Measurements from ENCODE around the gene NEK1. TPM values are rescaled to one million over a fixed set of nuclear protein-coding genes. Genes with fewer than 3 reads are reported as not detected.

NEK1 gene
- total and polyA plus RNA-seq, 2 experiments from 2014 or later = 9.3 to 19.5 TPM

DNA sequence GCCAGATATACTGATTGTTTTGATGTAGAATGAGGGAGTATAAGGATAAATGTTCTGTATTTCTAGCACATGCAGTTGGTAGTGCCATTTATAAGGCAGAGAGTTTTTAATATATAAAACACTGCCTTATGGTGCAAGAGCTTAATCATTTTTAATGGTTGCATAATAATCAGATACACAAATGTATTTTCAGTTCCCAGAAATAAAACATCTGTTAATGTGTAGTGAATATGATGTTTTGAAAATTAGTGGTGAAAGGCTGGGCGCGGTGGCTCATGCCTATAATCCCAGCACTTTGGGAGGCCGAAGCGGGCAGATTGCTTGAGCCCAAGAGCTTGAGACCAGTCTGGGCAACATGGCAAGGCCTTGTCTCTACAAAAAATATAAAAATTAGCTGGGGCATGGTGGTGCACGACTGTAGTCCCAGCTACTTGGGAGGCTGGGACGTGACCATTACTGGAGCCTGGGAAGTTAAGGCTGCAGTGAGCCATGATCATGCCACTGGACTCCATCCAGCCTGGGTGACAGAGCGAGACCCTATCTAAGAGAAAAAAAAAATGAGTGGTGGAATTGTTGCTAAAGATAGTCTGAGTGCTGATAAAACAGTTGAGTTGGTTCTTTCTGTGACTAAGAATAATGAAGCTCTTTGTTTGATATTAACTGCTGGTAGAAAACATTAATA is 37.3 kb upstream of the NEK1 start:
- no peak overlapping the region for H2AFZ ChIP-seq
- no peaks in the 10 kb centered on the region for H3K9me2 ChIP-seq (ENCODE audit: insufficient read depth)
- H3K27ac ChIP-seq (ENCODE audit: low read depth) = no peak overlapping the region; the same call in 1 of the 2 replicates
- H3K79me2 ChIP-seq (replicated peaks; ENCODE audit: insufficient read depth) = peaks cover 30% of the 10 kb centered on the region
- no peaks in the 10 kb centered on the region for H3F3A ChIP-seq (replicated peaks; ENCODE audit: low read depth)
- TF ChIP-seq NANOG (IDR thresholded peaks at IDR 0.05; ENCODE audit: borderline replicate concordance) (no peak), STAT1 (IDR thresholded peaks at IDR 0.05; ENCODE audit: unreplicated experiment) (no peak), ZNF331 (CRISPR knock-in tag; IDR thresholded peaks at IDR 0.05; ENCODE audit: low read depth) (no peak), CREB1 (CRISPR knock-in tag; IDR thresholded peaks at IDR 0.05; ENCODE audit: low read depth) (no peak), EZH2phosphoT487 (IDR thresholded peaks at IDR 0.05; ENCODE audit: unreplicated experiment) (no peak), ZNF114 (CRISPR knock-in tag; IDR thresholded peaks at IDR 0.05) (no peak), EZH2 (IDR thresholded peaks at IDR 0.05; ENCODE audit: low read depth, unreplicated experiment) (no peak), JUNB (IDR thresholded peaks at IDR 0.05; ENCODE audit: unreplicated experiment) (no peak), POLR2AphosphoS5 (IDR thresholded peaks at IDR 0.05; ENCODE audit: low read depth) (no peak)
- TF ChIP-seq, protein P1, sequence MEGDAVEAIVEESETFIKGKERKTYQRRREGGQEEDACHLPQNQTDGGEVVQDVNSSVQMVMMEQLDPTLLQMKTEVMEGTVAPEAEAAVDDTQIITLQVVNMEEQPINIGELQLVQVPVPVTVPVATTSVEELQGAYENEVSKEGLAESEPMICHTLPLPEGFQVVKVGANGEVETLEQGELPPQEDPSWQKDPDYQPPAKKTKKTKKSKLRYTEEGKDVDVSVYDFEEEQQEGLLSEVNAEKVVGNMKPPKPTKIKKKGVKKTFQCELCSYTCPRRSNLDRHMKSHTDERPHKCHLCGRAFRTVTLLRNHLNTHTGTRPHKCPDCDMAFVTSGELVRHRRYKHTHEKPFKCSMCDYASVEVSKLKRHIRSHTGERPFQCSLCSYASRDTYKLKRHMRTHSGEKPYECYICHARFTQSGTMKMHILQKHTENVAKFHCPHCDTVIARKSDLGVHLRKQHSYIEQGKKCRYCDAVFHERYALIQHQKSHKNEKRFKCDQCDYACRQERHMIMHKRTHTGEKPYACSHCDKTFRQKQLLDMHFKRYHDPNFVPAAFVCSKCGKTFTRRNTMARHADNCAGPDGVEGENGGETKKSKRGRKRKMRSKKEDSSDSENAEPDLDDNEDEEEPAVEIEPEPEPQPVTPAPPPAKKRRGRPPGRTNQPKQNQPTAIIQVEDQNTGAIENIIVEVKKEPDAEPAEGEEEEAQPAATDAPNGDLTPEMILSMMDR (conservative IDR thresholded peaks at IDR 0.05; ENCODE audit: low read depth in 2 of 2) = no peak
- TF ChIP-seq, protein P2, sequence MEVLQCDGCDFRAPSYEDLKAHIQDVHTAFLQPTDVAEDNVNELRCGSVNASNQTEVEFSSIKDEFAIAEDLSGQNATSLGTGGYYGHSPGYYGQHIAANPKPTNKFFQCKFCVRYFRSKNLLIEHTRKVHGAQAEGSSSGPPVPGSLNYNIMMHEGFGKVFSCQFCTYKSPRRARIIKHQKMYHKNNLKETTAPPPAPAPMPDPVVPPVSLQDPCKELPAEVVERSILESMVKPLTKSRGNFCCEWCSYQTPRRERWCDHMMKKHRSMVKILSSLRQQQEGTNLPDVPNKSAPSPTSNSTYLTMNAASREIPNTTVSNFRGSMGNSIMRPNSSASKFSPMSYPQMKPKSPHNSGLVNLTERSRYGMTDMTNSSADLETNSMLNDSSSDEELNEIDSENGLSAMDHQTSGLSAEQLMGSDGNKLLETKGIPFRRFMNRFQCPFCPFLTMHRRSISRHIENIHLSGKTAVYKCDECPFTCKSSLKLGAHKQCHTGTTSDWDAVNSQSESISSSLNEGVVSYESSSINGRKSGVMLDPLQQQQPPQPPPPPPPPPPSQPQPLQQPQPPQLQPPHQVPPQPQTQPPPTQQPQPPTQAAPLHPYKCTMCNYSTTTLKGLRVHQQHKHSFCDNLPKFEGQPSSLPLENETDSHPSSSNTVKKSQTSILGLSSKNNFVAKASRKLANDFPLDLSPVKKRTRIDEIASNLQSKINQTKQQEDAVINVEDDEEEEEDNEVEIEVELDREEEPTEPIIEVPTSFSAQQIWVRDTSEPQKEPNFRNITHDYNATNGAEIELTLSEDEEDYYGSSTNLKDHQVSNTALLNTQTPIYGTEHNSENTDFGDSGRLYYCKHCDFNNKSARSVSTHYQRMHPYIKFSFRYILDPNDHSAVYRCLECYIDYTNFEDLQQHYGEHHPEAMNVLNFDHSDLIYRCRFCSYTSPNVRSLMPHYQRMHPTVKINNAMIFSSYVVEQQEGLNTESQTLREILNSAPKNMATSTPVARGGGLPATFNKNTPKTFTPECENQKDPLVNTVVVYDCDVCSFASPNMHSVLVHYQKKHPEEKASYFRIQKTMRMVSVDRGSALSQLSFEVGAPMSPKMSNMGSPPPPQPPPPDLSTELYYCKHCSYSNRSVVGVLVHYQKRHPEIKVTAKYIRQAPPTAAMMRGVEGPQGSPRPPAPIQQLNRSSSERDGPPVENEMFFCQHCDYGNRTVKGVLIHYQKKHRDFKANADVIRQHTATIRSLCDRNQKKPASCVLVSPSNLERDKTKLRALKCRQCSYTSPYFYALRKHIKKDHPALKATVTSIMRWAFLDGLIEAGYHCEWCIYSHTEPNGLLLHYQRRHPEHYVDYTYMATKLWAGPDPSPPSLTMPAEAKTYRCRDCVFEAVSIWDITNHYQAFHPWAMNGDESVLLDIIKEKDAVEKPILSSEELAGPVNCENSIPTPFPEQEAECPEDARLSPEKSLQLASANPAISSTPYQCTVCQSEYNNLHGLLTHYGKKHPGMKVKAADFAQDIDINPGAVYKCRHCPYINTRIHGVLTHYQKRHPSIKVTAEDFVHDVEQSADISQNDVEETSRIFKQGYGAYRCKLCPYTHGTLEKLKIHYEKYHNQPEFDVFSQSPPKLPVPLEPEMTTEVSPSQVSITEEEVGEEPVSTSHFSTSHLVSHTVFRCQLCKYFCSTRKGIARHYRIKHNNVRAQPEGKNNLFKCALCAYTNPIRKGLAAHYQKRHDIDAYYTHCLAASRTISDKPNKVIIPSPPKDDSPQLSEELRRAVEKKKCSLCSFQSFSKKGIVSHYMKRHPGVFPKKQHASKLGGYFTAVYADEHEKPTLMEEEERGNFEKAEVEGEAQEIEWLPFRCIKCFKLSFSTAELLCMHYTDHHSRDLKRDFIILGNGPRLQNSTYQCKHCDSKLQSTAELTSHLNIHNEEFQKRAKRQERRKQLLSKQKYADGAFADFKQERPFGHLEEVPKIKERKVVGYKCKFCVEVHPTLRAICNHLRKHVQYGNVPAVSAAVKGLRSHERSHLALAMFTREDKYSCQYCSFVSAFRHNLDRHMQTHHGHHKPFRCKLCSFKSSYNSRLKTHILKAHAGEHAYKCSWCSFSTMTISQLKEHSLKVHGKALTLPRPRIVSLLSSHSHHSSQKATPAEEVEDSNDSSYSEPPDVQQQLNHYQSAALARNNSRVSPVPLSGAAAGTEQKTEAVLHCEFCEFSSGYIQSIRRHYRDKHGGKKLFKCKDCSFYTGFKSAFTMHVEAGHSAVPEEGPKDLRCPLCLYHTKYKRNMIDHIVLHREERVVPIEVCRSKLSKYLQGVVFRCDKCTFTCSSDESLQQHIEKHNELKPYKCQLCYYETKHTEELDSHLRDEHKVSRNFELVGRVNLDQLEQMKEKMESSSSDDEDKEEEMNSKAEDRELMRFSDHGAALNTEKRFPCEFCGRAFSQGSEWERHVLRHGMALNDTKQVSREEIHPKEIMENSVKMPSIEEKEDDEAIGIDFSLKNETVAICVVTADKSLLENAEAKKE (CRISPR knock-in tag; IDR thresholded peaks at IDR 0.05) = no peak
- TF ChIP-seq, protein P3, sequence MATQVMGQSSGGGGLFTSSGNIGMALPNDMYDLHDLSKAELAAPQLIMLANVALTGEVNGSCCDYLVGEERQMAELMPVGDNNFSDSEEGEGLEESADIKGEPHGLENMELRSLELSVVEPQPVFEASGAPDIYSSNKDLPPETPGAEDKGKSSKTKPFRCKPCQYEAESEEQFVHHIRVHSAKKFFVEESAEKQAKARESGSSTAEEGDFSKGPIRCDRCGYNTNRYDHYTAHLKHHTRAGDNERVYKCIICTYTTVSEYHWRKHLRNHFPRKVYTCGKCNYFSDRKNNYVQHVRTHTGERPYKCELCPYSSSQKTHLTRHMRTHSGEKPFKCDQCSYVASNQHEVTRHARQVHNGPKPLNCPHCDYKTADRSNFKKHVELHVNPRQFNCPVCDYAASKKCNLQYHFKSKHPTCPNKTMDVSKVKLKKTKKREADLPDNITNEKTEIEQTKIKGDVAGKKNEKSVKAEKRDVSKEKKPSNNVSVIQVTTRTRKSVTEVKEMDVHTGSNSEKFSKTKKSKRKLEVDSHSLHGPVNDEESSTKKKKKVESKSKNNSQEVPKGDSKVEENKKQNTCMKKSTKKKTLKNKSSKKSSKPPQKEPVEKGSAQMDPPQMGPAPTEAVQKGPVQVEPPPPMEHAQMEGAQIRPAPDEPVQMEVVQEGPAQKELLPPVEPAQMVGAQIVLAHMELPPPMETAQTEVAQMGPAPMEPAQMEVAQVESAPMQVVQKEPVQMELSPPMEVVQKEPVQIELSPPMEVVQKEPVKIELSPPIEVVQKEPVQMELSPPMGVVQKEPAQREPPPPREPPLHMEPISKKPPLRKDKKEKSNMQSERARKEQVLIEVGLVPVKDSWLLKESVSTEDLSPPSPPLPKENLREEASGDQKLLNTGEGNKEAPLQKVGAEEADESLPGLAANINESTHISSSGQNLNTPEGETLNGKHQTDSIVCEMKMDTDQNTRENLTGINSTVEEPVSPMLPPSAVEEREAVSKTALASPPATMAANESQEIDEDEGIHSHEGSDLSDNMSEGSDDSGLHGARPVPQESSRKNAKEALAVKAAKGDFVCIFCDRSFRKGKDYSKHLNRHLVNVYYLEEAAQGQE (IDR thresholded peaks at IDR 0.05; ENCODE audit: unreplicated experiment) = no peak
- TF ChIP-seq, protein P4, sequence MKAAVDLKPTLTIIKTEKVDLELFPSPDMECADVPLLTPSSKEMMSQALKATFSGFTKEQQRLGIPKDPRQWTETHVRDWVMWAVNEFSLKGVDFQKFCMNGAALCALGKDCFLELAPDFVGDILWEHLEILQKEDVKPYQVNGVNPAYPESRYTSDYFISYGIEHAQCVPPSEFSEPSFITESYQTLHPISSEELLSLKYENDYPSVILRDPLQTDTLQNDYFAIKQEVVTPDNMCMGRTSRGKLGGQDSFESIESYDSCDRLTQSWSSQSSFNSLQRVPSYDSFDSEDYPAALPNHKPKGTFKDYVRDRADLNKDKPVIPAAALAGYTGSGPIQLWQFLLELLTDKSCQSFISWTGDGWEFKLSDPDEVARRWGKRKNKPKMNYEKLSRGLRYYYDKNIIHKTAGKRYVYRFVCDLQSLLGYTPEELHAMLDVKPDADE (IDR thresholded peaks at IDR 0.05) = no peak
- no peaks in the 10 kb centered on the region; the same call in 2 of the 3 replicates for H3K9me3 Mint-ChIP-seq
- no peak for DNase-seq (ENCODE audit: low spot score)
- no peaks in the 10 kb centered on the region for H3K36me3 ChIP-seq (ENCODE audit: insufficient read depth)
- H3K4me1 ChIP-seq (ENCODE audit: insufficient read depth) = no peaks in the 10 kb centered on the region
- no peak overlapping the region for H3K27ac Mint-ChIP-seq
- H3K36me3 Mint-ChIP-seq (ENCODE audit: low read depth) = no peaks in the 10 kb centered on the region; the same call in 2 of the 3 replicates
- no peak overlapping the region for H3K4me2 ChIP-seq
- no peaks in the 10 kb centered on the region for H3K4me1 Mint-ChIP-seq
- H3K4me3 Mint-ChIP-seq = no peak overlapping the region
- ATAC-seq = no peak
- H3K27me3 ChIP-seq (ENCODE audit: insufficient read depth) = no peaks in the 10 kb centered on the region
- H3K4me3 ChIP-seq = no peak overlapping the region
- H4K20me1 ChIP-seq (replicated peaks; ENCODE audit: insufficient read depth) = no peaks in the 10 kb centered on the region; the same call in 1 of the 2 replicates
- H3K27me3 Mint-ChIP-seq (ENCODE audit: insufficient read depth, low read depth, poor library complexity) = no peaks in the 10 kb centered on the region
